GM21390 (cell line): ENCODE data around the gene RNU6-1.
A peak's percentile ranks its signal among the peaks of the same experiment; 100 is the strongest.

Experiments used
- ATAC-seq: cut with Tn5 transposase; IDR thresholded peaks from one replicate; pipeline ENCODE4 v1.9.1; 2021; ENCODE audit not compliant: unreplicated experiment

The RNU6-1 gene

GRCh38 chr15:67859331-67859946, 19.6 kb upstream of the RNU6-1 start:
- no peak for ATAC-seq

- ATAC-seq = no peak
Measured at GRCh38 chr15:67857220-67857619, 17.4 kb upstream of the RNU6-1 start.

- no peak for ATAC-seq
Measured at GRCh38 chr15:67855842-67856241, 16.0 kb upstream of the RNU6-1 start.

DNA sequence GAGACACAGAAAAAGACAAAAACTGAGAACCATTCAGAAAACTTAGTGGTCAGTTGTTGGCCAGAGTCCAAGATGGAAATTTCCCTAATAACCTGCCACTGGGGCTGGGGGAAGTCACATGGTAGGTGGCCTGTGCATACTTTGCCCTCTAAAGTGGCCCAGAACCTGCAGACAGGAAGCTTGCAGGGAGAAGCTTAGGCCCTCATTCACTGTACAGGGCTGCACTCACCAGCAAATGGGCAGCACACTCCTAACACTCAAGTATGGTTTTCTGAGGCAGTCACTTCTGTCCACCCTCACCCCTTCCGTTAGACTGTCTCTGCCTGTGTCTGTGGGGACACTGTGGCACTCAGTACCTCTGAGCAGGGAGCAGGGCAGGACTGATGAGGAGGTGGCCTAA, 14.5 kb upstream of the RNU6-1 start:
- no peak for ATAC-seq

DNA sequence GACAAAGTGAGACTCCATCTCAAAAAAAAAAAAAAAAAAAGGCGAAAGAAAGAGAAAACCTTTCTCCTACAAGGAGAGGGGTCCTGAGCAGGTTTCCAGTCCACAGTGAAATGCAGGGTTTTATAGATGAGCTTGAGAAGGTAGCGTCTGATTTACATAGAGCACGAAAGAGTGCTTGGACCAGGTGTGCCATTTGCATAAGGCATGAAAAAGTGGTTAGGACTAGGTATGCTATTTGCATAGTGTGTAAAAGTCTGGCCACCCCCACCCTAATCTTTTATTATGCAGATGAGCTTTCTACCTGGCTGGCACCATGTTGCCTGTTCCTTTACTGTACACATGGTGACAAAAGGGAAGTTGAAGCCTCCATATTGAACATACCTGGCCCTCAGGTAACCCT, 13.6 kb upstream of the RNU6-1 start:
- ATAC-seq = no peak

DNA sequence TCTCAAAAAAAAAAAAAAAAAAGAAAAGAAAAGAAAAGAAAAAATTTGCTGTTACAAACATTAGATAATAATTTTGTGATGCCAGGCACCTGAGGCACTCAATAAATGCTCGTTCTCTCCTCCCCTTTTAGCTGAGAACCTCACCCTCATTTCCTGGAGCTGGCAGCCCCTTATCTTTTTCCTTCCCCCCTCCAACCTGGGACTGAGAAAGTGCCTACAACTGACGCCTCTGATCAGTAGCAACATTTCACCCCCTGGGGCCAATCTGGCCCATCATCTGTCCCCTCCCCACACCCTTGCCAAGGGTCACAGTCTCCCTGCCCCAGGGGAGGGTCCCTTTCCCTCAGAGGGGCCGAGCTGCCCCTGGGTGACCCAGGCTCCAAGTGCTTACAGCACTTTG, 12.6 kb upstream of the RNU6-1 start:
- ATAC-seq = no peak

GRCh38 chr15:67850994-67851571, 11.2 kb upstream of the RNU6-1 start:
- no peak for ATAC-seq

- no peak for ATAC-seq
Measured at GRCh38 chr15:67850336-67850735, 10.5 kb upstream of the RNU6-1 start.

DNA sequence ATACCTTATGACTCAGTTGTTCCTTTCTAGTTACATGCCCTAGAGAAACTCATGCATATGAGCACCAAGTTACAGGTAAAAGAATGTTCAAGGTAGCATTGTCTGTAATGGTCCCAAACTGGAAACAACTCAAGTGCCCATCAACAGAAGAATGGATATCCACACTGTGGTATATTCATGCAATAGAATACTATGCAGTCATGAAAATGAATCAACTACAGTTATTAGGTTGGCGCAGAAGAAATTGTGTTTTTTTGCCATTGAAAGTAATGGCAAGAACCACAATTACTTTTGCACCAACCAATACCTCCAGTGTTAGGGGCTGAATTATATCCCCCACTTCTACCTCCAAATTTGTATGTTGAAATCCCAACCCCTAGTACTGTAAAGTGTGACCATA, 9.7 kb upstream of the RNU6-1 start:
- no peak for ATAC-seq

DNA sequence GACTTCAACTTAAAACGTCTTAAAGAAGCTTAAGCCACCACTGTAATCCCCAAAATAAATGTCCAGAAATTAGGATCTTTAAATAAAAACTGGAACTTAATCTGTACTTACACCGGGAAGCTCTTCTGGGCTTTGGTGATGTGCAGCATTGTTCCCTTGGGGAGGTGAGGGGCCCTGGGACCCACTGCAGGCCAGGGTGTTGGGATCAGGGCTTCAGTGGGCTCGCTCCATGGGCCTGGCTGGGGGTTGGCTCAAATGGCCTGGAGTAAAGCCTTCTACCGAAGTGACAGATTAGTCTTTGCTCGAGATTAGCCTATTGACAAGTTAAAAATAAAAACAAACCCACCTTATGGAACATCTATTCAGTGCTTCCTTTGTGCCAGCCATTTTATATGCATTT, 6.1 kb upstream of the RNU6-1 start:
- ATAC-seq = no peak

DNA sequence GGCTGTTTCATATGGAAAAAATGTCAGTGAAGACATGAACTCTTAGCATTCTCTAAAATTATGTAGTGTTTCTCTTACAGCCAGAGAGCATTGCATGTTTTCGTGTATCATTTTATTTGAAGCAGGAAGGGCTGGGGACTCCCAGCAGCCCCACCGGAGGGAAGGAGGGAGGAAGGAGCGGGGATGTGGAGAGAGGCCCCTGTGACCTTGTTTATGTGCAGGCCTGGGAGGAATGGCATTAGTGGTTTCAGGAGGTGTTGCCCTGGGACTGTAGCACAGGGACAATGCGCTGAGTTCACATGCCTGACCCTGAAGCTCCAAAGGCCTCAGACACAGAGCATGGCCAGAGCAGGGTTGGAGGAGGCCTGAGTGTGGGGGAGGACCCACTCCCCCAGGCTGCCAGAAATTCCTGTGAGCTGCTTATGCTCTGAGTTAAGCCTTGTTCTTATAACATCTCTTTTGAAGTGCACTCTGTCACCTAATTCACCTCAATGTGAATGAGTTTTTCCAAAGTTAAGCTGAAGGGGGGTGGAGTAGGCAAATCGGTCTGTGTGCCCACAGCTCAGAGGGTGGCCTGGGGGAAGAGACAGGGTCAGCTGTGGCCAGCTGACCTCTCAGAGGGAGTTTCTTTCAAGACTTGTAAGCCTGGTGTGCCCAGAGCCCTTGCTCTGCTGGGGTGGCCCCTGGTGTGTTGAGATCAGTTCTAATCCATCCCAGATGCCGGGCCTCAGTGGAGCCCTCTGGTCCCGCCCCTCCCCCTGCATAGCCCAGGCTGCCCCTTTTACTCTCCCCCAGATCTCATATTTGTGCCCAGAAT, 3.9 kb upstream of the RNU6-1 start:
- no peak for ATAC-seq

DNA sequence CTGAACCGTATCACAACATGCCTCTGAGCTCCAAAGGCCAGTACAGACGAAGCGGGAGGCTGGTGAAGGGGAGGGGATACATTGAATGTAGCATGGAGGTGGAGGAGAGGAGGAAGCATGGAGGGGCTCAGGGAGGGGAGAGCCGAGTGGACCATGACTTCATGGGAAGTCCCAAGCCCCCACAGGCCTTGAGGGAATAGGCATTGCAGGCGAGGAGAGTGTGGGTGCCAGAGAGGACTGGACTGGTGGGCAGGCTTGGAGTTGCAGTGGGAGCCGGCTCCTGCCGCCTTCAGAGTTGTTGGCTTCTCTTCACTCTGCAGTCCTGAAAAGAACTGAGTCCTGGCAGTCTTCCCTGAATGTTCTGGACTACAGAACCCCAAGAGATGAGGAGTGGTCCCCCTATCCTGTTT, 3.3 kb upstream of the RNU6-1 start:
- no peak for ATAC-seq

- ATAC-seq = no peak
Measured at GRCh38 chr15:67841513-67841762, 1.6 kb upstream of the RNU6-1 start.

- no peak for ATAC-seq
Measured at GRCh38 chr15:67840749-67841512, 1.1 kb upstream of the RNU6-1 start.

DNA sequence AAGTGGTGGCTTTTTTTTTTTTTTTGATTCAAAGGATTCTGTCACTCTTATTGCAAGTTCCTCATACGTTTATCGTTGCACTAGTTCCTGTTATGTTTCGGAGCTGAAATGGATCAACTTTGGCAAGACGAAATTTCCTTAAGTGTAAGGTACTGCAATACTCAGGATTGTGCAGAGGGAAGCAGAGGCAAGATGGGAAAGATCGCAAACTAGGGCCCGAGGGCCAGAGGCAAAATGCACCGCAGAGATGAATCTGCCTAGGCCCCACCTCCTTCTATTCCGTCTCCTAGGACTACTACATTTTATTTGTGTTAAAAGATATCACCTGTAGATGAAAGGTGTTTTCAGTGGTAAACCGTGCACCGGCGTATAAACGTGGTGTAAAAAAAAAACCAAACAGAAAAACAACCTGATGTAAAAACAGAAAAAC, 331 bp downstream of the RNU6-1 start:
- ATAC-seq = peak; percentile 22

- ATAC-seq = no peak
Measured at GRCh38 chr15:67838789-67839332, 984 bp downstream of the RNU6-1 start.

DNA sequence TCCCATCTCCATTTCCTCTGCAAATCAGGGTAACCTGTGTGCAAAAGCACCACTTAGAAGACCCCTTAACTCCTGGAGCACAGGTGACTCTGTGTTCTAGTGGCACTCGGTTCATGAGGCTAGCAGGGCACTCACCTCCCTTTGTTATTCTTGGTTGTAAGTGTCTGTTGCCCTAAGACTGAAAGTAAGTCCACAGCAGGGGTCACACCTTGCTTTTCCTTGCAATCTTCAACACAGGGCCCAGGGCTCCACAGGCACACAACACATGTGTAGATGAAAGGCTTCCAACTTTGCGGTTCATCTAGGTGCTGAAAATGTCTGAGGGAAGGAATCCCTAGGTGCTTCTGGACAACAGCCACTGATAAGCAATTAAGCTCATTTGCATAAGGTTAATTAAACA, 2.9 kb downstream of the RNU6-1 start:
- no peak for ATAC-seq

DNA sequence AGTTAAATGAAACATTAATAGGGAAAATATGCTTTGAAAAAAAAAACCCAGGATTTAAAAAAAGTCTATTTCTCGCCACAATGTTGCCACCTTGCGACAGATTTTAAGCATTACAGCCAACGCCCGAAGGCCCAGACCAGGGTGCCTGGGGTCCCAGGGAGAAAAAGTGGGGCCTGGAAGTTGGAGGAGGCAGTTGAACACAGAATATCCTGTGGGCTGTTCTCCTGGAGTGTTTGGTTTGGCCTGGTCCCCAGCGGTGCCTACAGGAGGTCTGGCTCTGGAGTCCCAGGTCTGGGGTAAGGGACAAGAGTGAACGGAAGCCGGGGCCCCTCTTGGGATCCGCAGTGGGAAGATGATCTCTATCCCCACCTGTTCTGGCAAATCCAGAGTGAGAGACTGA, 3.4 kb downstream of the RNU6-1 start:
- no peak for ATAC-seq

DNA sequence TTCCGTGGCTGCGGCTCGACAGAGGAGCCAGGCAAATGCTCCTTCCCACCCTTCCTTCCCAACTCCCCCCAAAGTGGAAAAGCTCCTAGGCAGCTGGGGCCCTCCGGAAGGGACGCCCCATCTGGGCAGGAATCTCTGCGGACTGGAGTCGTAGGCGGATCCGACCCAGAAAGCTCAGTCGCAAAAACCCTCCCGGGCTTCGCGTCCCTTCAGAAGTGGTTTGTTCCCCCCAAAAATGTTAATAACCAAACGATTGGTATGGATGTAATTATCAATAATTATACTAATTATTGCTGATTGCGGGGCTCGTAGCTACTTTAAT, 3.8 kb downstream of the RNU6-1 start:
- no peak for ATAC-seq

DNA sequence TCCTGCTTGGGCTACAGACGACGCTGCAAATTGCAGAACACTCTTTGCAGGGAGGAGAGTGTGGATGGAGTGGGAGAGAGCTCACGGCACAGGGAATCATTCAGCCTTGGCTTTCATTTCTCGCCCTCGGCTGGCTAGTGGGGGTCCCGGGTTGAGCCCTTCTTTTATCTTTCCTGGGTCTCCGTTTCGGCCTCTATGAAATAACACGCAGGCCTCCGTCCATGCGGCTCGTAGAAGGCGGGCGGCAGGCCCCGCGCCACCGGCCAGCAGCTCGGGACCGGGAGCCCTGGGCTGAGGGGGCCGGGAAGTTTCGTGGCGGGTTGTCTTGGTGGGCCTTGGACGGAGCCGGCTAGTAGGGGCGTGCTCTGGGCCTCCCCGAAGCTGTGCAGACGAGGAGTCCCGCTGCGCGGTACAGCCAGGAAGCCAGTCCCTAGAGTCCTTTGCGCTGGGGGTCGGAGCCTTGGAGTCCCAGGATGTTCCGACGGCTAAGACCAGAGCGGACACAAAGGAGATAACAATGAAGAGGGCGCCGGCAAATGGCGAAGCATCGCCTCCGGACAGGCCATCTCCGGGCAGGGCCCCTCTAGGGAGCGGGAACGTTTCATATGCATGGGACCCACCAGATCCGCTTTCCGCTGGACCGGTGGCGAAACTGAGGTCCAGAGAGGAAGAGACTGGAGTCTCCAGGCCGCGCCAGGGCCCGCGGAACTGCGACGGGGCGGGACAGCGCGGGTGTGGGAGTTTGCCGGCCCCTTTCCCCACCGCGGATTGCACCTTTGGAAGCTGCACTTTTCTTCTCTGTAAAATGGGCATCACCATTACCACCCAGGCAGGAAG, 4.3 kb downstream of the RNU6-1 start:
- no peak for ATAC-seq
